IMR-90 (cell line): ENCODE results near the gene CDC34. TPM values are rescaled to one million over a fixed set of nuclear protein-coding genes. Genes with fewer than 3 reads are reported as not detected.

ENCODE experiments used
- ATAC-seq: fragments of 200-7000 bp; cut with Tn5 transposase; 2 replicates; pipeline ENCODE4 v1.9.1; 2020; ENCODE audit warnings: low read depth, mild to moderate bottlenecking, moderate library complexity
- BruUV-seq: library from RNA; stranded (reverse); fragments of 400-500 nt; replicated peaks from 2 replicates; lab custom pipeline; 2021; lab: Mats Ljungman, UMichigan
- CTCF ChIA-PET: fragments of 300-600 bp; formaldehyde crosslinking; extraction: SDS; loops from one replicate; lab custom pipeline; 2021; ENCODE audit warnings: antibody characterized with exemption; lab: Yijun Ruan, JAX
- POLR2A ChIA-PET: fragments of 300-600 bp; sonication (Branson Sonifier 250); formaldehyde crosslinking; loops from one replicate; lab custom pipeline; 2022; ENCODE audit warnings: antibody characterized with exemption; ENCODE audit not compliant: unreplicated experiment; lab: Charles Lee
- DNase-seq: peaks from one replicate; pipeline ENCODE4 v3.0.0; 2013
- H2AFZ ChIP-seq: replicated peaks from 2 replicates; pipeline ENCODE3; 2013; ENCODE audit warnings: low read length, mild to moderate bottlenecking; ENCODE audit not compliant: poor library complexity
- H2AK5ac ChIP-seq: 2 replicates; pipeline ENCODE4 v1.6.1; 2013; ENCODE audit warnings: low read depth, low read length, inconsistent platforms
- H2AK9ac ChIP-seq: replicated peaks from 2 replicates; pipeline ENCODE3; 2013; ENCODE audit warnings: mild to moderate bottlenecking, low read depth, low read length, moderate library complexity; ENCODE audit not compliant: poor library complexity
- H2BK120ac ChIP-seq: 2 replicates; pipeline ENCODE4 v1.6.1; 2013; ENCODE audit warnings: low read depth, low read length, inconsistent platforms
- H2BK15ac ChIP-seq: 3 replicates; pipeline ENCODE4 v1.6.1; 2013; ENCODE audit warnings: low read depth, low read length, inconsistent platforms
- H2BK20ac ChIP-seq: 2 replicates; pipeline ENCODE4 v1.6.1; 2013; ENCODE audit warnings: low read depth, mild to moderate bottlenecking, inconsistent platforms, low read length, moderate library complexity
- H2BK5ac ChIP-seq: 2 replicates; pipeline ENCODE4 v1.6.1; 2013; ENCODE audit warnings: mild to moderate bottlenecking, low read depth, low read length, inconsistent platforms; ENCODE audit not compliant: poor library complexity, severe bottlenecking
- H3K14ac ChIP-seq: replicated peaks from 2 replicates; pipeline ENCODE4 v1.6.1; 2013; ENCODE audit warnings: low read depth, low read length, inconsistent platforms
- H3K18ac ChIP-seq: 2 replicates; pipeline ENCODE4 v1.6.1; 2013; ENCODE audit warnings: low read depth, low read length, control low read depth
- H3K23ac ChIP-seq: 2 replicates; pipeline ENCODE4 v1.6.1; 2013; ENCODE audit warnings: low read depth, low read length, inconsistent platforms
- H3K27ac ChIP-seq: 2 replicates; pipeline ENCODE4 v1.5.1; 2013; ENCODE audit warnings: mild to moderate bottlenecking, control low read depth, low read length; ENCODE audit not compliant: insufficient read depth
- H3K27me3 ChIP-seq: 2 replicates; pipeline ENCODE4 v1.6.1; 2013; ENCODE audit warnings: low read length; ENCODE audit not compliant: control insufficient read depth, insufficient read depth
- H3K36me3 ChIP-seq: 2 replicates; pipeline ENCODE4 v1.6.1; 2013; ENCODE audit warnings: low read length, mixed read lengths; ENCODE audit not compliant: control insufficient read depth, insufficient read depth
- H3K4ac ChIP-seq: 2 replicates; pipeline ENCODE4 v1.6.1; 2013; ENCODE audit warnings: low read depth, low read length, inconsistent platforms
- H3K4me1 ChIP-seq: 2 replicates; pipeline ENCODE4 v1.6.1; 2013; ENCODE audit warnings: low read length, mixed read lengths; ENCODE audit not compliant: control insufficient read depth, insufficient read depth
- H3K4me2 ChIP-seq: 2 replicates; pipeline ENCODE4 v1.6.1; 2013; ENCODE audit warnings: low read depth, mild to moderate bottlenecking, control low read depth, low read length, moderate library complexity
- H3K4me3 ChIP-seq: 2 replicates; pipeline ENCODE4 v1.5.1; 2013; ENCODE audit warnings: low read depth, mild to moderate bottlenecking, control low read depth, low read length, moderate library complexity; ENCODE audit not compliant: insufficient read depth
- H3K56ac ChIP-seq: 2 replicates; pipeline ENCODE4 v1.6.1; 2013; ENCODE audit warnings: low read length, inconsistent platforms; ENCODE audit not compliant: insufficient read depth; ENCODE audit errors: extremely low read depth
- H3K79me1 ChIP-seq, 2 experiments: 2 replicates each; pipeline ENCODE4 v1.6.1; 2013; ENCODE audit warnings: low read length in 2 of 2, inconsistent platforms in 1 of 2, low read depth in 1 of 2
- H3K9ac ChIP-seq: 2 replicates; pipeline ENCODE4 v1.6.1; 2013; ENCODE audit warnings: low read depth, low read length, control low read depth
- H3K9me1 ChIP-seq: 2 replicates; pipeline ENCODE4 v1.6.1; 2013; ENCODE audit warnings: low read length, inconsistent platforms; ENCODE audit not compliant: insufficient read depth
- H3K9me3 ChIP-seq: 2 replicates; pipeline ENCODE4 v1.6.1; 2013; ENCODE audit warnings: low read length; ENCODE audit not compliant: control insufficient read depth, insufficient read depth
- H4K20me1 ChIP-seq: 2 replicates; pipeline ENCODE4 v1.6.1; 2013; ENCODE audit warnings: low read length, inconsistent platforms; ENCODE audit not compliant: insufficient read depth
- H4K5ac ChIP-seq: 2 replicates; pipeline ENCODE4 v1.6.1; 2013; ENCODE audit warnings: mild to moderate bottlenecking, low read depth, low read length, control low read depth
- H4K8ac ChIP-seq, 2 experiments: 2 replicates each; pipeline ENCODE4 v1.6.1; 2013; ENCODE audit warnings: low read depth in 2 of 2, low read length in 2 of 2, control low read depth in 1 of 2, inconsistent platforms in 1 of 2
- H4K91ac ChIP-seq: 2 replicates; pipeline ENCODE4 v1.6.1; 2013; ENCODE audit warnings: low read depth, low read length, inconsistent platforms; ENCODE audit not compliant: insufficient read depth
- BHLHE40 ChIP-seq: fragments of 150-350 bp; IDR thresholded peaks from 2 replicates; pipeline ENCODE4 v1.6.1; 2016; ENCODE audit warnings: mild to moderate bottlenecking, low read depth, low read length
- CEBPB ChIP-seq: IDR thresholded peaks from 2 replicates; pipeline ENCODE4 v1.6.1; 2012; ENCODE audit warnings: low read depth, low read length, improper control_type of control experiment
- CTCF ChIP-seq: conservative IDR thresholded peaks from 2 replicates; pipeline ENCODE4 v1.5.1; 2012; ENCODE audit warnings: mild to moderate bottlenecking, low read depth, low read length, improper control_type of control experiment
- MAFK ChIP-seq: IDR thresholded peaks from 2 replicates; pipeline ENCODE4 v1.6.1; 2012; ENCODE audit warnings: low read depth, low read length, improper control_type of control experiment
- MXI1 ChIP-seq: IDR thresholded peaks from 2 replicates; pipeline ENCODE4 v1.6.1; 2012; ENCODE audit warnings: low read depth, mild to moderate bottlenecking, low read length, moderate library complexity, borderline replicate concordance
- POLR2A ChIP-seq: IDR thresholded peaks from 2 replicates; pipeline ENCODE4 v1.6.1; 2012; ENCODE audit warnings: mild to moderate bottlenecking, low read depth, low read length
- RAD21 ChIP-seq: IDR thresholded peaks from 2 replicates; pipeline ENCODE4 v1.6.1; 2012; ENCODE audit warnings: low read length, improper control_type of control experiment
- RFX5 ChIP-seq: IDR thresholded peaks from 2 replicates; pipeline ENCODE4 v1.8.0; 2012; ENCODE audit warnings: low read depth, mild to moderate bottlenecking, low read length, moderate library complexity
- SMC3 ChIP-seq: fragments of 150-350 bp; IDR thresholded peaks from 2 replicates; pipeline ENCODE4 v1.6.1; 2016; ENCODE audit warnings: low read depth, mild to moderate bottlenecking, antibody characterized with exemption, low read length, moderate library complexity
- WGBS, 2 experiments: methylation state at CpG; one replicate each; pipeline versions ENCODE4 v1.1.5 to v1.1.7; 2013; ENCODE audit warnings: missing lambda C conversion rate in 2 of 2; ENCODE audit not compliant: insufficient read length in 1 of 2; ENCODE audit errors: extremely low coverage in 2 of 2; 5-methylcytosine and 5-hydroxymethylcytosine counted together
- dilution Hi-C: fragments of 300-500 bp; cut with HindIII; formaldehyde crosslinking; loops from one replicate; pipeline ENCODE4 v1.14.3; 2018; ENCODE audit warnings: low sequenced_read_pairs; ENCODE audit not compliant: unreplicated experiment
- in situ Hi-C: fragments of 300-500 bp; cut with MboI; formaldehyde crosslinking; loops from 3 replicates; pipeline ENCODE4 v1.14.3; 2019; ENCODE audit warnings: low sequenced_read_pairs, inconsistent platforms, mixed read lengths
- intact Hi-C: fragments of 100-400 bp; cut with micrococcal nuclease; formaldehyde crosslinking; loops from 2 replicates; pipeline ENCODE4 v1.10.0; 2022
- polyA plus RNA-seq, 3 experiments: library from polyadenylated mRNA; depleted of rRNA; stranded (reverse); fragments of >200 nt; gene quantifications; 2 replicates each; pipeline ENCODE4 v1.2.3, GENCODE V29; 2012; ENCODE audit warnings: low replicate concordance in 1 of 3
- total RNA-seq: library from RNA; depleted of rRNA; stranded (reverse); fragments of >200 nt; gene quantifications from 2 replicates; pipeline ENCODE4 v1.2.3, GENCODE V29; 2012

The CDC34 gene
- total and polyA plus RNA-seq, 2 of the 4 experiments (the other 2 are of a cell fraction), result 35.7 to 68.9 TPM

GRCh38 chr19:581399-582111, 50.0 kb downstream of the CDC34 start:
- Histone ChIP-seq H3K18ac (no peak overlapping the region), H3K56ac (no peak overlapping the region)
- BruUV-seq, result no TSS peak

More at GRCh38 chr19:581399-582111, 50.0 kb downstream of the CDC34 start:
- no peak overlapping the region for H2BK5ac ChIP-seq
- no peak overlapping the region for H4K8ac ChIP-seq
- H3K79me1 ChIP-seq, result peaks cover 0 to 33% of the 10 kb centered on the region in 2 experiments; a peak in 2 of 4 replicates
- H3K4ac ChIP-seq, result no peak overlapping the region
- 96% methylated on average over 9 of the region's 40 CpGs; no CpG with 5 or more reads in 1 of the 2 experiments for WGBS, 2 experiments
- no peak overlapping the region for H4K91ac ChIP-seq
- no peaks in the 10 kb centered on the region for H3K27me3 ChIP-seq
- H3K4me3 ChIP-seq, result no peak overlapping the region
- no peak for DNase-seq
- no peak overlapping the region for H3K27ac ChIP-seq
- no peak overlapping the region for H2BK20ac ChIP-seq
- peaks cover 2% of the 10 kb centered on the region; the same call in 1 of the 2 replicates for H3K4me1 ChIP-seq
- H2AFZ ChIP-seq, result no peak overlapping the region
- peaks cover 26% of the 10 kb centered on the region; the same call in 1 of the 2 replicates for H3K36me3 ChIP-seq
- TF ChIP-seq BHLHE40 (no peak), MXI1 (no peak), RAD21 (no peak), CTCF (no peak), CEBPB (no peak), MAFK (no peak), POLR2A (no peak), RFX5 (no peak), SMC3 (no peak)
- no peak overlapping the region for H3K9ac ChIP-seq
- no peak overlapping the region for H3K23ac ChIP-seq
- H3K4me2 ChIP-seq, result no peak overlapping the region
- no peak overlapping the region for H2AK5ac ChIP-seq
- H3K9me1 ChIP-seq, result peaks cover 3% of the 10 kb centered on the region; the same call in 1 of the 2 replicates
- POLR2A ChIA-PET, result no interaction called here
- in situ Hi-C loops (no loop called here), dilution Hi-C loops (no loop called here), intact Hi-C loops (no loop called here)
- CTCF ChIA-PET, result no interaction called here
- no peak for ATAC-seq
- H3K9me3 ChIP-seq, result no peaks in the 10 kb centered on the region
- no peak overlapping the region for H4K5ac ChIP-seq
- no peak overlapping the region for H3K14ac ChIP-seq
- H2BK15ac ChIP-seq, result no peak overlapping the region
- peaks cover 71% of the 10 kb centered on the region for H4K20me1 ChIP-seq
- peak overlapping the region; percentile 61 for H2AK9ac ChIP-seq
- H2BK120ac ChIP-seq, result no peak overlapping the region
